HFFc6 (cell line): ENCODE results near the gene OR51B2. TPM values are rescaled to one million over a fixed set of nuclear protein-coding genes. Genes with fewer than 3 reads are reported as not detected.
"Not testable (repeated sequence)": the region's sequence is repeated elsewhere in the genome, so short reads cannot be mapped to it uniquely, and the experiment has no call there.

Experiments
- DNase-seq: peaks from one replicate; pipeline ENCODE4 v3.0.0-alpha.2; 2018
- H3K27ac Mint-ChIP-seq: 2 replicates; pipeline ENCODE4 v1.8.0; 2020; ENCODE audit warnings: mild to moderate bottlenecking, mixed read lengths
- H3K27me3 Mint-ChIP-seq: 2 replicates; pipeline ENCODE4 v1.8.0; 2021; ENCODE audit warnings: mild to moderate bottlenecking, moderate library complexity, mixed read lengths; ENCODE audit not compliant: insufficient read depth
- H3K36me3 Mint-ChIP-seq: 2 replicates; pipeline ENCODE4 v1.8.0; 2021; ENCODE audit warnings: low read depth, mixed read lengths
- H3K4me1 Mint-ChIP-seq: 2 replicates; pipeline ENCODE4 v1.8.0; 2020; ENCODE audit warnings: low read depth, mixed read lengths
- H3K4me3 Mint-ChIP-seq: 2 replicates; pipeline ENCODE4 v1.8.0; 2020; ENCODE audit warnings: mild to moderate bottlenecking, moderate library complexity, mixed read lengths
- H3K9me3 Mint-ChIP-seq: 2 replicates; pipeline ENCODE4 v1.8.0; 2020; ENCODE audit warnings: mild to moderate bottlenecking, mixed read lengths
- CTCF ChIP-seq: fragments of 200-600 bp; sonication (generic); IDR thresholded peaks from 2 replicates; pipeline ENCODE4 v1.5.0; 2021; ENCODE audit warnings: antibody characterized with exemption, mild to moderate bottlenecking
- total RNA-seq, 6 experiments: library from RNA; stranded (reverse); fragmentation: NEBNext Ultra II Directional; extraction: Animal tissue kit (Norgen Biotek cat#: 25700); gene quantifications; 2 replicates in 1 of 6; 3 replicates in 5 of 6; pipeline ENCODE4 v1.2.3, GENCODE V29; 2021

Gene OR51B2
- total RNA-seq, 6 experiments from 2014 or later, result not detected

- Mint-ChIP-seq H3K27me3 (no peaks in the 10 kb centered on the region), H3K27ac (peak overlapping the region; percentile 64), H3K4me3 (no peak overlapping the region; the same call in 1 of the 2 replicates)
Observed at GRCh38 chr11:5349550-5349949, 25.5 kb upstream of the OR51B2 start.

GRCh38 chr11:5348551-5349194 lies 24.6 kb upstream of the OR51B2 start:
- DNase-seq, result no peak
- no peak overlapping the region for H3K27ac Mint-ChIP-seq
- no peak for TF ChIP-seq CTCF

More at GRCh38 chr11:5349550-5349949, 25.5 kb upstream of the OR51B2 start:
- TF ChIP-seq CTCF, result no peak
- Mint-ChIP-seq H3K36me3 (no peaks in the 10 kb centered on the region), H3K4me1 (peaks cover 56% of the 10 kb centered on the region), H3K9me3 (no peaks in the 10 kb centered on the region)
- no peak for DNase-seq

GRCh38 chr11:5345831-5346230 lies 21.7 kb upstream of the OR51B2 start:
- Mint-ChIP-seq H3K4me1 (peaks cover 81% of the 10 kb centered on the region), H3K4me3 (peak overlapping the region; percentile 40), H3K27ac (peak overlapping the region; percentile 70), H3K27me3 (no peaks in the 10 kb centered on the region), H3K36me3 (peaks cover 4% of the 10 kb centered on the region; the same call in 1 of the 2 replicates), H3K9me3 (no peaks in the 10 kb centered on the region)
- no peak for DNase-seq
- TF ChIP-seq CTCF, result no peak

More at GRCh38 chr11:5348551-5349194, 24.6 kb upstream of the OR51B2 start:
- Mint-ChIP-seq H3K4me1 (peaks cover 65% of the 10 kb centered on the region), H3K4me3 (no peak overlapping the region; the same call in 1 of the 2 replicates), H3K27me3 (no peaks in the 10 kb centered on the region), H3K9me3 (no peaks in the 10 kb centered on the region), H3K36me3 (no peaks in the 10 kb centered on the region)

GRCh38 chr11:5343474-5344335 lies 19.6 kb upstream of the OR51B2 start, which contains the start of gene OR51B5:
TSS of gene OR51B5 (minus strand) at chr11:5343524. CDS start at chr11:5343524, 0 bp downstream.
- TF ChIP-seq CTCF, result no peak
- peaks cover 72% of the 10 kb centered on the region for H3K4me1 Mint-ChIP-seq
- no peak for DNase-seq
- peaks cover 4% of the 10 kb centered on the region; the same call in 1 of the 2 replicates for H3K36me3 Mint-ChIP-seq
- H3K9me3 Mint-ChIP-seq, result no peaks in the 10 kb centered on the region
- no peaks in the 10 kb centered on the region for H3K27me3 Mint-ChIP-seq
- peak within 1 kb of the TSS; percentile 18 for H3K4me3 Mint-ChIP-seq
- peak within 1 kb of the TSS; percentile 73 for H3K27ac Mint-ChIP-seq

GRCh38 chr11:5339771-5340322 lies 15.8 kb upstream of the OR51B2 start:
- H3K36me3 Mint-ChIP-seq, result peaks cover 4% of the 10 kb centered on the region; the same call in 1 of the 2 replicates

GRCh38 chr11:5337253-5337652 lies 13.2 kb upstream of the OR51B2 start:
- not testable (repeated sequence) for H3K4me3 Mint-ChIP-seq, H3K27ac Mint-ChIP-seq, DNase-seq, H3K9me3 Mint-ChIP-seq, H3K36me3 Mint-ChIP-seq, H3K27me3 Mint-ChIP-seq
- H3K4me1 Mint-ChIP-seq, result peaks cover 65% of the 10 kb centered on the region

More at GRCh38 chr11:5339771-5340322, 15.8 kb upstream of the OR51B2 start:
- peaks cover 69% of the 10 kb centered on the region for H3K4me1 Mint-ChIP-seq
- no peak overlapping the region for H3K4me3 Mint-ChIP-seq
- no peak for TF ChIP-seq CTCF
- H3K27ac Mint-ChIP-seq, result no peak overlapping the region; the same call in 1 of the 2 replicates
- no peaks in the 10 kb centered on the region for H3K9me3 Mint-ChIP-seq
- no peaks in the 10 kb centered on the region for H3K27me3 Mint-ChIP-seq
- DNase-seq, result no peak
